HL-60 (cell line): Measurements from ENCODE around the gene KCNK18.

Source experiments
- GABPA ChIP-seq: IDR thresholded peaks from 2 replicates; pipeline ENCODE4 v1.6.1; 2012; ENCODE audit warnings: low read depth
- POLR2AphosphoS5 ChIP-seq: IDR thresholded peaks from 2 replicates; pipeline ENCODE4 v1.6.1; 2012; ENCODE audit warnings: low read depth
- TF ChIP-seq, protein P1 (sequence below): IDR thresholded peaks from one replicate; pipeline ENCODE4 v1.5.1; 2011; ENCODE audit warnings: low read length, control low read depth, inconsistent platforms; ENCODE audit not compliant: insufficient read depth
- TF ChIP-seq, protein P2 (sequence below): IDR thresholded peaks from 2 replicates; pipeline ENCODE4 v1.6.1; 2012; ENCODE audit warnings: low read depth; ENCODE audit not compliant: insufficient replicate concordance

DNA sequence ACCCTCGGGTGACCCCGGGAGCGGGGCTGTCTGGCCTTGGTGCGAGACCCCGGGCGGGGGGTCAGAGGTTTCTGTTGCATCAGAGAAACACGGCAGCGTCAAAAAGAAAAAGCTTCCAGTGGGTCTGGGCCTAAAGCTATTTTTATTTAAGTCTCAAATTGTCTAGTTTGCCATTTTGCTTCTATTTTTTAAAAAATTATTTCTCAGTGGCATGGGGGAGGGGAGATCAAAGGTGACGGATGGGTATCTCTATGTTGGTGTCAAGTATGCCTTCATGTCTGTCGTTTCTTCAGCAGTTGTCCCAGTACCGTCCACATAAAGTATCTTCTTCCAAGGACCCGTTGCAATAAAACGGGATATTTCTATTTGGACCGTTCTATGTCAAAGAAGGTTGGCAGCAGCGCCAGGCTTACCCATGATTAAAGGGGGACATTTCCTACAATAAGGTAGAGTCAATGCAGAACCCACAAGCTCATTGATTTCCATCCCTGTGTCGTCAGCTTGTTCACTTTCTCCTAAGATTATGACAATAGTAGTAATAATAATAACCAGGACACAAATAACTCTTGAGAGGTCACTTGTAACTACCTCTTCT lies 33.2 kb upstream of the KCNK18 start:
- TF ChIP-seq, protein P1, sequence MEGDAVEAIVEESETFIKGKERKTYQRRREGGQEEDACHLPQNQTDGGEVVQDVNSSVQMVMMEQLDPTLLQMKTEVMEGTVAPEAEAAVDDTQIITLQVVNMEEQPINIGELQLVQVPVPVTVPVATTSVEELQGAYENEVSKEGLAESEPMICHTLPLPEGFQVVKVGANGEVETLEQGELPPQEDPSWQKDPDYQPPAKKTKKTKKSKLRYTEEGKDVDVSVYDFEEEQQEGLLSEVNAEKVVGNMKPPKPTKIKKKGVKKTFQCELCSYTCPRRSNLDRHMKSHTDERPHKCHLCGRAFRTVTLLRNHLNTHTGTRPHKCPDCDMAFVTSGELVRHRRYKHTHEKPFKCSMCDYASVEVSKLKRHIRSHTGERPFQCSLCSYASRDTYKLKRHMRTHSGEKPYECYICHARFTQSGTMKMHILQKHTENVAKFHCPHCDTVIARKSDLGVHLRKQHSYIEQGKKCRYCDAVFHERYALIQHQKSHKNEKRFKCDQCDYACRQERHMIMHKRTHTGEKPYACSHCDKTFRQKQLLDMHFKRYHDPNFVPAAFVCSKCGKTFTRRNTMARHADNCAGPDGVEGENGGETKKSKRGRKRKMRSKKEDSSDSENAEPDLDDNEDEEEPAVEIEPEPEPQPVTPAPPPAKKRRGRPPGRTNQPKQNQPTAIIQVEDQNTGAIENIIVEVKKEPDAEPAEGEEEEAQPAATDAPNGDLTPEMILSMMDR: no peak
- TF ChIP-seq GABPA (no peak), POLR2AphosphoS5 (no peak)
- TF ChIP-seq, protein P2, sequence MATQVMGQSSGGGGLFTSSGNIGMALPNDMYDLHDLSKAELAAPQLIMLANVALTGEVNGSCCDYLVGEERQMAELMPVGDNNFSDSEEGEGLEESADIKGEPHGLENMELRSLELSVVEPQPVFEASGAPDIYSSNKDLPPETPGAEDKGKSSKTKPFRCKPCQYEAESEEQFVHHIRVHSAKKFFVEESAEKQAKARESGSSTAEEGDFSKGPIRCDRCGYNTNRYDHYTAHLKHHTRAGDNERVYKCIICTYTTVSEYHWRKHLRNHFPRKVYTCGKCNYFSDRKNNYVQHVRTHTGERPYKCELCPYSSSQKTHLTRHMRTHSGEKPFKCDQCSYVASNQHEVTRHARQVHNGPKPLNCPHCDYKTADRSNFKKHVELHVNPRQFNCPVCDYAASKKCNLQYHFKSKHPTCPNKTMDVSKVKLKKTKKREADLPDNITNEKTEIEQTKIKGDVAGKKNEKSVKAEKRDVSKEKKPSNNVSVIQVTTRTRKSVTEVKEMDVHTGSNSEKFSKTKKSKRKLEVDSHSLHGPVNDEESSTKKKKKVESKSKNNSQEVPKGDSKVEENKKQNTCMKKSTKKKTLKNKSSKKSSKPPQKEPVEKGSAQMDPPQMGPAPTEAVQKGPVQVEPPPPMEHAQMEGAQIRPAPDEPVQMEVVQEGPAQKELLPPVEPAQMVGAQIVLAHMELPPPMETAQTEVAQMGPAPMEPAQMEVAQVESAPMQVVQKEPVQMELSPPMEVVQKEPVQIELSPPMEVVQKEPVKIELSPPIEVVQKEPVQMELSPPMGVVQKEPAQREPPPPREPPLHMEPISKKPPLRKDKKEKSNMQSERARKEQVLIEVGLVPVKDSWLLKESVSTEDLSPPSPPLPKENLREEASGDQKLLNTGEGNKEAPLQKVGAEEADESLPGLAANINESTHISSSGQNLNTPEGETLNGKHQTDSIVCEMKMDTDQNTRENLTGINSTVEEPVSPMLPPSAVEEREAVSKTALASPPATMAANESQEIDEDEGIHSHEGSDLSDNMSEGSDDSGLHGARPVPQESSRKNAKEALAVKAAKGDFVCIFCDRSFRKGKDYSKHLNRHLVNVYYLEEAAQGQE: no peak
